SU-DHL-6 (cell line): Measurements from ENCODE around the gene PEDS1.

ENCODE experiments used
- CTCF ChIP-seq: fragments of 200-600 bp; sonication (generic); IDR thresholded peaks from one replicate; pipeline ENCODE4 v1.5.1; 2017; ENCODE audit warnings: antibody characterized with exemption, mild to moderate bottlenecking, low read length, moderate library complexity; ENCODE audit not compliant: insufficient read depth, poor library complexity, severe bottlenecking
- EZH2phosphoT487 ChIP-seq: fragments of 200-600 bp; sonication (generic), shearing (Covaris generic); conservative IDR thresholded peaks from 2 replicates; pipeline ENCODE4 v1.6.1; 2018; ENCODE audit warnings: mild to moderate bottlenecking, antibody characterized with exemption, low read length, moderate library complexity, mixed read lengths

- TF ChIP-seq CTCF (no peak), EZH2phosphoT487 (no peak)
Measured at GRCh38 chr20:50193199-50193835, 39.8 kb upstream of the PEDS1 start.
